IMR-90 (cell line): ENCODE results near the gene C14orf119. TPM values are rescaled to one million over a fixed set of nuclear protein-coding genes. Genes with fewer than 3 reads are reported as not detected.

Experiments used
- ATAC-seq: fragments of 200-7000 bp; cut with Tn5 transposase; 2 replicates; pipeline ENCODE4 v1.9.1; 2020; ENCODE audit warnings: low read depth, mild to moderate bottlenecking, moderate library complexity
- BruUV-seq: library from RNA; stranded (reverse); fragments of 400-500 nt; replicated peaks from 2 replicates; lab custom pipeline; 2021; lab: Mats Ljungman, UMichigan
- CTCF ChIA-PET: fragments of 300-600 bp; formaldehyde crosslinking; extraction: SDS; loops from one replicate; lab custom pipeline; 2021; ENCODE audit warnings: antibody characterized with exemption; lab: Yijun Ruan, JAX
- POLR2A ChIA-PET: fragments of 300-600 bp; sonication (Branson Sonifier 250); formaldehyde crosslinking; loops from one replicate; lab custom pipeline; 2022; ENCODE audit warnings: antibody characterized with exemption; ENCODE audit not compliant: unreplicated experiment; lab: Charles Lee
- DNase-seq: peaks from one replicate; pipeline ENCODE4 v3.0.0; 2013
- H2AFZ ChIP-seq: replicated peaks from 2 replicates; pipeline ENCODE3; 2013; ENCODE audit warnings: low read length, mild to moderate bottlenecking; ENCODE audit not compliant: poor library complexity
- H2AK5ac ChIP-seq: 2 replicates; pipeline ENCODE4 v1.6.1; 2013; ENCODE audit warnings: low read depth, low read length, inconsistent platforms
- H2AK9ac ChIP-seq: replicated peaks from 2 replicates; pipeline ENCODE3; 2013; ENCODE audit warnings: mild to moderate bottlenecking, low read depth, low read length, moderate library complexity; ENCODE audit not compliant: poor library complexity
- H2BK120ac ChIP-seq: 2 replicates; pipeline ENCODE4 v1.6.1; 2013; ENCODE audit warnings: low read depth, low read length, inconsistent platforms
- H2BK15ac ChIP-seq: 3 replicates; pipeline ENCODE4 v1.6.1; 2013; ENCODE audit warnings: low read depth, low read length, inconsistent platforms
- H2BK20ac ChIP-seq: 2 replicates; pipeline ENCODE4 v1.6.1; 2013; ENCODE audit warnings: low read depth, mild to moderate bottlenecking, inconsistent platforms, low read length, moderate library complexity
- H2BK5ac ChIP-seq: 2 replicates; pipeline ENCODE4 v1.6.1; 2013; ENCODE audit warnings: mild to moderate bottlenecking, low read depth, low read length, inconsistent platforms; ENCODE audit not compliant: poor library complexity, severe bottlenecking
- H3K14ac ChIP-seq: replicated peaks from 2 replicates; pipeline ENCODE4 v1.6.1; 2013; ENCODE audit warnings: low read depth, low read length, inconsistent platforms
- H3K18ac ChIP-seq: 2 replicates; pipeline ENCODE4 v1.6.1; 2013; ENCODE audit warnings: low read depth, low read length, control low read depth
- H3K23ac ChIP-seq: 2 replicates; pipeline ENCODE4 v1.6.1; 2013; ENCODE audit warnings: low read depth, low read length, inconsistent platforms
- H3K27ac ChIP-seq: 2 replicates; pipeline ENCODE4 v1.5.1; 2013; ENCODE audit warnings: mild to moderate bottlenecking, control low read depth, low read length; ENCODE audit not compliant: insufficient read depth
- H3K27me3 ChIP-seq: 2 replicates; pipeline ENCODE4 v1.6.1; 2013; ENCODE audit warnings: low read length; ENCODE audit not compliant: control insufficient read depth, insufficient read depth
- H3K36me3 ChIP-seq: 2 replicates; pipeline ENCODE4 v1.6.1; 2013; ENCODE audit warnings: low read length, mixed read lengths; ENCODE audit not compliant: control insufficient read depth, insufficient read depth
- H3K4ac ChIP-seq: 2 replicates; pipeline ENCODE4 v1.6.1; 2013; ENCODE audit warnings: low read depth, low read length, inconsistent platforms
- H3K4me1 ChIP-seq: 2 replicates; pipeline ENCODE4 v1.6.1; 2013; ENCODE audit warnings: low read length, mixed read lengths; ENCODE audit not compliant: control insufficient read depth, insufficient read depth
- H3K4me2 ChIP-seq: 2 replicates; pipeline ENCODE4 v1.6.1; 2013; ENCODE audit warnings: low read depth, mild to moderate bottlenecking, control low read depth, low read length, moderate library complexity
- H3K4me3 ChIP-seq: 2 replicates; pipeline ENCODE4 v1.5.1; 2013; ENCODE audit warnings: low read depth, mild to moderate bottlenecking, control low read depth, low read length, moderate library complexity; ENCODE audit not compliant: insufficient read depth
- H3K56ac ChIP-seq: 2 replicates; pipeline ENCODE4 v1.6.1; 2013; ENCODE audit warnings: low read length, inconsistent platforms; ENCODE audit not compliant: insufficient read depth; ENCODE audit errors: extremely low read depth
- H3K79me1 ChIP-seq, 2 experiments: 2 replicates each; pipeline ENCODE4 v1.6.1; 2013; ENCODE audit warnings: low read length in 2 of 2, inconsistent platforms in 1 of 2, low read depth in 1 of 2
- H3K9ac ChIP-seq: 2 replicates; pipeline ENCODE4 v1.6.1; 2013; ENCODE audit warnings: low read depth, low read length, control low read depth
- H3K9me1 ChIP-seq: 2 replicates; pipeline ENCODE4 v1.6.1; 2013; ENCODE audit warnings: low read length, inconsistent platforms; ENCODE audit not compliant: insufficient read depth
- H3K9me3 ChIP-seq: 2 replicates; pipeline ENCODE4 v1.6.1; 2013; ENCODE audit warnings: low read length; ENCODE audit not compliant: control insufficient read depth, insufficient read depth
- H4K20me1 ChIP-seq: 2 replicates; pipeline ENCODE4 v1.6.1; 2013; ENCODE audit warnings: low read length, inconsistent platforms; ENCODE audit not compliant: insufficient read depth
- H4K5ac ChIP-seq: 2 replicates; pipeline ENCODE4 v1.6.1; 2013; ENCODE audit warnings: mild to moderate bottlenecking, low read depth, low read length, control low read depth
- H4K8ac ChIP-seq, 2 experiments: 2 replicates each; pipeline ENCODE4 v1.6.1; 2013; ENCODE audit warnings: low read depth in 2 of 2, low read length in 2 of 2, control low read depth in 1 of 2, inconsistent platforms in 1 of 2
- H4K91ac ChIP-seq: 2 replicates; pipeline ENCODE4 v1.6.1; 2013; ENCODE audit warnings: low read depth, low read length, inconsistent platforms; ENCODE audit not compliant: insufficient read depth
- BHLHE40 ChIP-seq: fragments of 150-350 bp; IDR thresholded peaks from 2 replicates; pipeline ENCODE4 v1.6.1; 2016; ENCODE audit warnings: mild to moderate bottlenecking, low read depth, low read length
- CEBPB ChIP-seq: IDR thresholded peaks from 2 replicates; pipeline ENCODE4 v1.6.1; 2012; ENCODE audit warnings: low read depth, low read length, improper control_type of control experiment
- CHD1 ChIP-seq: IDR thresholded peaks from 2 replicates; pipeline ENCODE4 v1.6.1; 2012; ENCODE audit warnings: low read depth, low read length, improper control_type of control experiment
- CTCF ChIP-seq: conservative IDR thresholded peaks from 2 replicates; pipeline ENCODE4 v1.5.1; 2012; ENCODE audit warnings: mild to moderate bottlenecking, low read depth, low read length, improper control_type of control experiment
- ELK1 ChIP-seq: fragments of 150-350 bp; IDR thresholded peaks from 2 replicates; pipeline ENCODE4 v1.6.1; 2016; ENCODE audit warnings: low read depth, mild to moderate bottlenecking, low read length, moderate library complexity, borderline replicate concordance
- MAFK ChIP-seq: IDR thresholded peaks from 2 replicates; pipeline ENCODE4 v1.6.1; 2012; ENCODE audit warnings: low read depth, low read length, improper control_type of control experiment
- MXI1 ChIP-seq: IDR thresholded peaks from 2 replicates; pipeline ENCODE4 v1.6.1; 2012; ENCODE audit warnings: low read depth, mild to moderate bottlenecking, low read length, moderate library complexity, borderline replicate concordance
- POLR2A ChIP-seq: IDR thresholded peaks from 2 replicates; pipeline ENCODE4 v1.6.1; 2012; ENCODE audit warnings: mild to moderate bottlenecking, low read depth, low read length
- RAD21 ChIP-seq: IDR thresholded peaks from 2 replicates; pipeline ENCODE4 v1.6.1; 2012; ENCODE audit warnings: low read length, improper control_type of control experiment
- RFX5 ChIP-seq: IDR thresholded peaks from 2 replicates; pipeline ENCODE4 v1.8.0; 2012; ENCODE audit warnings: low read depth, mild to moderate bottlenecking, low read length, moderate library complexity
- SMC3 ChIP-seq: fragments of 150-350 bp; IDR thresholded peaks from 2 replicates; pipeline ENCODE4 v1.6.1; 2016; ENCODE audit warnings: low read depth, mild to moderate bottlenecking, antibody characterized with exemption, low read length, moderate library complexity
- USF2 ChIP-seq: fragments of 150-350 bp; IDR thresholded peaks from 2 replicates; pipeline ENCODE4 v1.6.1; 2017; ENCODE audit warnings: mild to moderate bottlenecking, antibody characterized with exemption, low read length, low read depth
- WGBS, 2 experiments: methylation state at CpG; one replicate each; pipeline versions ENCODE4 v1.1.5 to v1.1.7; 2013; ENCODE audit warnings: missing lambda C conversion rate in 2 of 2; ENCODE audit not compliant: insufficient read length in 1 of 2; ENCODE audit errors: extremely low coverage in 2 of 2; 5-methylcytosine and 5-hydroxymethylcytosine counted together
- dilution Hi-C: fragments of 300-500 bp; cut with HindIII; formaldehyde crosslinking; loops from one replicate; pipeline ENCODE4 v1.14.3; 2018; ENCODE audit warnings: low sequenced_read_pairs; ENCODE audit not compliant: unreplicated experiment
- in situ Hi-C: fragments of 300-500 bp; cut with MboI; formaldehyde crosslinking; loops from 3 replicates; pipeline ENCODE4 v1.14.3; 2019; ENCODE audit warnings: low sequenced_read_pairs, inconsistent platforms, mixed read lengths
- intact Hi-C: fragments of 100-400 bp; cut with micrococcal nuclease; formaldehyde crosslinking; loops from 2 replicates; pipeline ENCODE4 v1.10.0; 2022
- polyA plus RNA-seq, 3 experiments: library from polyadenylated mRNA; depleted of rRNA; stranded (reverse); fragments of >200 nt; gene quantifications; 2 replicates each; pipeline ENCODE4 v1.2.3, GENCODE V29; 2012; ENCODE audit warnings: low replicate concordance in 1 of 3
- total RNA-seq: library from RNA; depleted of rRNA; stranded (reverse); fragments of >200 nt; gene quantifications from 2 replicates; pipeline ENCODE4 v1.2.3, GENCODE V29; 2012

The C14orf119 gene
- total and polyA plus RNA-seq, 2 of the 4 experiments (the other 2 are of a cell fraction): 74.0 to 83.7 TPM

- CTCF ChIA-PET: interaction anchor here (0.6 to 2.2 kb wide), 6 partner anchors 9 to 55 kb away, joined by 3 to 6 read pairs (median 4); partner anchors contain the start of genes ACIN1, C14orf119 and CDH24
- H4K5ac ChIP-seq: peak overlapping the region; percentile 47
- peaks cover 35% of the 10 kb centered on the region for H3K9me1 ChIP-seq
- H2AK9ac ChIP-seq: peak overlapping the region; percentile 23
- intact Hi-C loops (no loop called here), in situ Hi-C loops (loop anchor here (10.0 kb wide), 1 partner anchor 192 kb away; the partner anchor contains the start of genes BCL2L2 and PPP1R3E), dilution Hi-C loops (no loop called here)
- POLR2A ChIA-PET: no interaction called here
- 58 to 100% methylated on average over 1 to 7 of the region's 12 CpGs for WGBS, 2 experiments
- H2BK20ac ChIP-seq: peak overlapping the region; percentile 55
- H2BK5ac ChIP-seq: peak overlapping the region; percentile 23
- H3K27ac ChIP-seq: peak overlapping the region; percentile 5; the same call in 1 of the 2 replicates
- H2BK120ac ChIP-seq: peak overlapping the region; percentile 60; the same call in 1 of the 2 replicates
- no peak overlapping the region for H3K56ac ChIP-seq
- H3K36me3 ChIP-seq: no peaks in the 10 kb centered on the region
- ATAC-seq: no peak
- no peak overlapping the region for H3K9ac ChIP-seq
- no peak overlapping the region for H3K4me2 ChIP-seq
- no TSS peak for BruUV-seq
- H3K27me3 ChIP-seq: no peaks in the 10 kb centered on the region
- peak overlapping the region; percentile 39; the same call in 1 of the 2 replicates for H4K91ac ChIP-seq
- peak overlapping the region; percentile 64 for H2AFZ ChIP-seq
- H3K14ac ChIP-seq: peak overlapping the region; percentile 63; the same call in 1 of the 2 replicates
- peaks cover 29% of the 10 kb centered on the region for H3K4me1 ChIP-seq
- H3K4ac ChIP-seq: peak overlapping the region; percentile 55; the same call in 1 of the 2 replicates
- H4K20me1 ChIP-seq: no peaks in the 10 kb centered on the region
- TF ChIP-seq CEBPB (no peak), CTCF (no peak), MXI1 (no peak), USF2 (no peak), MAFK (no peak), CHD1 (no peak), POLR2A (no peak), BHLHE40 (no peak), RAD21 (no peak), SMC3 (no peak), RFX5 (no peak), ELK1 (no peak)
- H3K79me1 ChIP-seq: peaks cover 9 to 10% of the 10 kb centered on the region in 2 experiments; a peak in 2 of 4 replicates
- no peak overlapping the region for H3K23ac ChIP-seq
- peak overlapping the region; percentile 56 for H2AK5ac ChIP-seq
- H4K8ac ChIP-seq: peak overlapping the region; percentile 81 to 92; a peak in 3 of 4 replicates
- peak overlapping the region; percentile 43; the same call in 1 of the 2 replicates for H3K18ac ChIP-seq
- DNase-seq: no peak
- H3K4me3 ChIP-seq: no peak overlapping the region
- no peaks in the 10 kb centered on the region for H3K9me3 ChIP-seq
- H2BK15ac ChIP-seq: peak overlapping the region; percentile 97
Observed at GRCh38 chr14:23112359-23113178, 17.3 kb downstream of the C14orf119 start.
